Activated naive CD8-positive, alpha-beta T cell (primary cell): ENCODE data around the gene DGKA.
"Not testable (repeated sequence)": the region's sequence is repeated elsewhere in the genome, so short reads cannot be mapped to it uniquely, and the experiment has no call there.

Experiments used
- H3K27ac Mint-ChIP-seq: one replicate; pipeline ENCODE4 v1.8.0; 2021; ENCODE audit warnings: mixed read lengths
- H3K27me3 Mint-ChIP-seq: one replicate; pipeline ENCODE4 v1.8.0; 2021; ENCODE audit warnings: mixed read lengths
- H3K36me3 Mint-ChIP-seq: one replicate; pipeline ENCODE4 v1.8.0; 2021; ENCODE audit warnings: mixed read lengths
- H3K4me1 Mint-ChIP-seq: one replicate; pipeline ENCODE4 v1.8.0; 2021; ENCODE audit warnings: low read depth, mixed read lengths
- H3K4me3 Mint-ChIP-seq: one replicate; pipeline ENCODE4 v1.8.0; 2021; ENCODE audit warnings: mild to moderate bottlenecking, mixed read lengths
- H3K9me3 Mint-ChIP-seq: one replicate; pipeline ENCODE4 v1.8.0; 2021; ENCODE audit warnings: low read depth, mixed read lengths

DGKA gene

GRCh38 chr12:55970775-55971174, 39.8 kb downstream of the DGKA start:
- no peaks in the 10 kb centered on the region for H3K27me3 Mint-ChIP-seq
- peaks cover 7% of the 10 kb centered on the region for H3K36me3 Mint-ChIP-seq
- H3K4me1 Mint-ChIP-seq, result peaks cover 25% of the 10 kb centered on the region
- H3K9me3 Mint-ChIP-seq, result no peaks in the 10 kb centered on the region
- no peak overlapping the region for H3K4me3 Mint-ChIP-seq
- no peak overlapping the region for H3K27ac Mint-ChIP-seq

- no peaks in the 10 kb centered on the region for H3K9me3 Mint-ChIP-seq
- no peak overlapping the region for H3K4me3 Mint-ChIP-seq
- H3K27ac Mint-ChIP-seq, result no peak overlapping the region
- peaks cover 24% of the 10 kb centered on the region for H3K4me1 Mint-ChIP-seq
- H3K36me3 Mint-ChIP-seq, result peaks cover 7% of the 10 kb centered on the region
- H3K27me3 Mint-ChIP-seq, result no peaks in the 10 kb centered on the region
These were observed 41.1 kb downstream of the DGKA start for GRCh38 chr12:55972042-55972441.

GRCh38 chr12:55972456-55972855, 41.5 kb downstream of the DGKA start:
- no peak overlapping the region for H3K4me3 Mint-ChIP-seq
- H3K9me3 Mint-ChIP-seq, result no peaks in the 10 kb centered on the region
- H3K36me3 Mint-ChIP-seq, result peaks cover 7% of the 10 kb centered on the region
- H3K27ac Mint-ChIP-seq, result no peak overlapping the region
- no peaks in the 10 kb centered on the region for H3K27me3 Mint-ChIP-seq
- peaks cover 26% of the 10 kb centered on the region for H3K4me1 Mint-ChIP-seq

- no peaks in the 10 kb centered on the region for H3K9me3 Mint-ChIP-seq
- H3K27ac Mint-ChIP-seq, result no peak overlapping the region
- peaks cover 25% of the 10 kb centered on the region for H3K4me1 Mint-ChIP-seq
- peaks cover 4% of the 10 kb centered on the region for H3K36me3 Mint-ChIP-seq
- H3K4me3 Mint-ChIP-seq, result no peak overlapping the region
- no peaks in the 10 kb centered on the region for H3K27me3 Mint-ChIP-seq
These were observed 42.1 kb downstream of the DGKA start for GRCh38 chr12:55972911-55973598.

- peaks cover 22% of the 10 kb centered on the region for H3K4me1 Mint-ChIP-seq
- no peak within 1 kb of the TSS for H3K27ac Mint-ChIP-seq
- no peaks in the 10 kb centered on the region for H3K9me3 Mint-ChIP-seq
- H3K27me3 Mint-ChIP-seq, result no peaks in the 10 kb centered on the region
- peaks cover 3% of the 10 kb centered on the region for H3K36me3 Mint-ChIP-seq
- no peak within 1 kb of the TSS for H3K4me3 Mint-ChIP-seq
These were observed 42.8 kb downstream of the DGKA start, which contains the start of gene RAB5B for GRCh38 chr12:55973599-55974307. Gene RAB5B (plus strand): TSS chr12:55974078. CDS start chr12:55986961, 12,883 bp downstream.

GRCh38 chr12:55974308-55974730, 43.4 kb downstream of the DGKA start:
- H3K4me1 Mint-ChIP-seq, result peaks cover 25% of the 10 kb centered on the region
- peaks cover 3% of the 10 kb centered on the region for H3K36me3 Mint-ChIP-seq
- H3K9me3 Mint-ChIP-seq, result no peaks in the 10 kb centered on the region
- H3K27me3 Mint-ChIP-seq, result no peaks in the 10 kb centered on the region
- no peak overlapping the region for H3K4me3 Mint-ChIP-seq
- H3K27ac Mint-ChIP-seq, result no peak overlapping the region

- no peaks in the 10 kb centered on the region for H3K27me3 Mint-ChIP-seq
- peaks cover 6% of the 10 kb centered on the region for H3K36me3 Mint-ChIP-seq
- H3K27ac Mint-ChIP-seq, result no peak overlapping the region
- no peaks in the 10 kb centered on the region for H3K9me3 Mint-ChIP-seq
- peaks cover 33% of the 10 kb centered on the region for H3K4me1 Mint-ChIP-seq
- H3K4me3 Mint-ChIP-seq, result no peak overlapping the region
These were observed 47.4 kb downstream of the DGKA start for GRCh38 chr12:55978393-55978792.

GRCh38 chr12:55979069-55979468, 48.1 kb downstream of the DGKA start:
- H3K4me1 Mint-ChIP-seq, result peaks cover 33% of the 10 kb centered on the region
- no peaks in the 10 kb centered on the region for H3K9me3 Mint-ChIP-seq
- H3K27ac Mint-ChIP-seq, result no peak overlapping the region
- no peak overlapping the region for H3K4me3 Mint-ChIP-seq
- no peaks in the 10 kb centered on the region for H3K27me3 Mint-ChIP-seq
- H3K36me3 Mint-ChIP-seq, result peaks cover 6% of the 10 kb centered on the region

- not testable (repeated sequence) for H3K27ac Mint-ChIP-seq, H3K27me3 Mint-ChIP-seq, H3K36me3 Mint-ChIP-seq, H3K4me3 Mint-ChIP-seq, H3K9me3 Mint-ChIP-seq
- peaks cover 23% of the 10 kb centered on the region for H3K4me1 Mint-ChIP-seq
These were observed 50.9 kb downstream of the DGKA start for GRCh38 chr12:55981882-55982281.

GRCh38 chr12:55982319-55982936, 51.5 kb downstream of the DGKA start:
- H3K27me3 Mint-ChIP-seq, result no peaks in the 10 kb centered on the region
- no peak overlapping the region for H3K4me3 Mint-ChIP-seq
- H3K36me3 Mint-ChIP-seq, result peaks cover 6% of the 10 kb centered on the region
- H3K4me1 Mint-ChIP-seq, result peaks cover 19% of the 10 kb centered on the region
- H3K9me3 Mint-ChIP-seq, result no peaks in the 10 kb centered on the region
- peak overlapping the region; percentile 22 for H3K27ac Mint-ChIP-seq

GRCh38 chr12:55983232-55983842, 52.4 kb downstream of the DGKA start:
- Mint-ChIP-seq H3K4me1 (peaks cover 12% of the 10 kb centered on the region), H3K27ac (no peak overlapping the region), H3K36me3 (peaks cover 6% of the 10 kb centered on the region), H3K9me3 (no peaks in the 10 kb centered on the region), H3K4me3 (no peak overlapping the region), H3K27me3 (no peaks in the 10 kb centered on the region)

- Mint-ChIP-seq H3K9me3 (no peaks in the 10 kb centered on the region), H3K27me3 (no peaks in the 10 kb centered on the region), H3K27ac (no peak overlapping the region), H3K36me3 (peaks cover 3% of the 10 kb centered on the region), H3K4me3 (no peak overlapping the region), H3K4me1 (peaks cover 8% of the 10 kb centered on the region)
These were observed 53.9 kb downstream of the DGKA start for GRCh38 chr12:55984861-55985260.

- Mint-ChIP-seq H3K36me3 (peaks cover 3% of the 10 kb centered on the region), H3K27ac (no peak overlapping the region), H3K4me3 (no peak overlapping the region), H3K9me3 (no peaks in the 10 kb centered on the region), H3K27me3 (no peaks in the 10 kb centered on the region), H3K4me1 (peaks cover 4% of the 10 kb centered on the region)
These were observed 54.4 kb downstream of the DGKA start for GRCh38 chr12:55985341-55985740.

GRCh38 chr12:55985976-55986375, 55.0 kb downstream of the DGKA start:
- H3K27ac Mint-ChIP-seq, H3K36me3 Mint-ChIP-seq, H3K4me3 Mint-ChIP-seq, H3K27me3 Mint-ChIP-seq, H3K4me1 Mint-ChIP-seq, H3K9me3 Mint-ChIP-seq: not testable (repeated sequence)

GRCh38 chr12:55991110-55991509, 60.1 kb downstream of the DGKA start:
- H3K4me3 Mint-ChIP-seq, result no peak overlapping the region
- no peaks in the 10 kb centered on the region for H3K27me3 Mint-ChIP-seq
- no peak overlapping the region for H3K27ac Mint-ChIP-seq
- H3K36me3 Mint-ChIP-seq, result no peaks in the 10 kb centered on the region
- H3K4me1 Mint-ChIP-seq, result peaks cover 2% of the 10 kb centered on the region
- H3K9me3 Mint-ChIP-seq, result no peaks in the 10 kb centered on the region
